ENCODE data around the gene COL6A5.

COL6A5 gene

DNA sequence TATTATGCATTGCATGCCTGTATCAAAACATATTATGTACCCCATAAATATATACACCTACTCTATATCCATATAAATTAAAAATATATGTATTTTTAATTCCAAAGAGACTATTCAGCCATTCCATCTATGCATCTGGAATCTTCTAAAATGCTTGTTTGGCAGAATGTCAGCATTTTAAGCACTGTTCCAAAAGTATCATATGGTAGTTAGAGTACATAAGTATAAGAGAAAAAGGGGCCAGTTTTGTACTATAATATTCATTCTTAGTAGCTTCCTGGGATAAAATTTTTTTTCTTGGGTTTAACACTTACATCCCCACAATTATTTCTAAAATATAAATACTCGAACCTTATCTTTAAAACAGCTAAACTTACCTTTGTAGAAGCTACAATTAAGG is 111.1 kb downstream of the COL6A5 start:
- Histone ChIP-seq H3K36me3 (ENCODE audit: insufficient read depth, low read length) (no peaks in the 10 kb centered on the region), H3K27me3 (ENCODE audit: insufficient read depth, low read length) (no peaks in the 10 kb centered on the region), H3K9ac (ENCODE audit: low read length) (no peak overlapping the region), H3K9me2 (ENCODE audit: low read depth, low read length) (no peaks in the 10 kb centered on the region), H3K27ac (ENCODE audit: low read depth, low read length, poor library complexity, severe bottlenecking) (no peak overlapping the region), H3K9me3 (ENCODE audit: low read length) (no peaks in the 10 kb centered on the region), H3K79me2 (ENCODE audit: insufficient read depth, low read length) (no peaks in the 10 kb centered on the region), H3K4me2 (ENCODE audit: low read length) (no peak overlapping the region), H3F3A (ENCODE audit: insufficient read depth, low read length) (no peaks in the 10 kb centered on the region), H3K4me3 (ENCODE audit: low read depth, low read length, poor library complexity, severe bottlenecking) (no peak overlapping the region), H4K20me1 (ENCODE audit: insufficient read depth, low read length) (no peaks in the 10 kb centered on the region), H2AFZ (ENCODE audit: low read length) (no peak overlapping the region), H3K4me1 (ENCODE audit: insufficient read depth, low read length, severe bottlenecking) (no peaks in the 10 kb centered on the region)
- TF ChIP-seq EZH2 (IDR thresholded peaks at IDR 0.05; ENCODE audit: borderline replicate concordance, low read length): no peak
- TF ChIP-seq, protein P1, sequence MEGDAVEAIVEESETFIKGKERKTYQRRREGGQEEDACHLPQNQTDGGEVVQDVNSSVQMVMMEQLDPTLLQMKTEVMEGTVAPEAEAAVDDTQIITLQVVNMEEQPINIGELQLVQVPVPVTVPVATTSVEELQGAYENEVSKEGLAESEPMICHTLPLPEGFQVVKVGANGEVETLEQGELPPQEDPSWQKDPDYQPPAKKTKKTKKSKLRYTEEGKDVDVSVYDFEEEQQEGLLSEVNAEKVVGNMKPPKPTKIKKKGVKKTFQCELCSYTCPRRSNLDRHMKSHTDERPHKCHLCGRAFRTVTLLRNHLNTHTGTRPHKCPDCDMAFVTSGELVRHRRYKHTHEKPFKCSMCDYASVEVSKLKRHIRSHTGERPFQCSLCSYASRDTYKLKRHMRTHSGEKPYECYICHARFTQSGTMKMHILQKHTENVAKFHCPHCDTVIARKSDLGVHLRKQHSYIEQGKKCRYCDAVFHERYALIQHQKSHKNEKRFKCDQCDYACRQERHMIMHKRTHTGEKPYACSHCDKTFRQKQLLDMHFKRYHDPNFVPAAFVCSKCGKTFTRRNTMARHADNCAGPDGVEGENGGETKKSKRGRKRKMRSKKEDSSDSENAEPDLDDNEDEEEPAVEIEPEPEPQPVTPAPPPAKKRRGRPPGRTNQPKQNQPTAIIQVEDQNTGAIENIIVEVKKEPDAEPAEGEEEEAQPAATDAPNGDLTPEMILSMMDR (IDR thresholded peaks at IDR 0.05; ENCODE audit: low read length): no peak

DNA sequence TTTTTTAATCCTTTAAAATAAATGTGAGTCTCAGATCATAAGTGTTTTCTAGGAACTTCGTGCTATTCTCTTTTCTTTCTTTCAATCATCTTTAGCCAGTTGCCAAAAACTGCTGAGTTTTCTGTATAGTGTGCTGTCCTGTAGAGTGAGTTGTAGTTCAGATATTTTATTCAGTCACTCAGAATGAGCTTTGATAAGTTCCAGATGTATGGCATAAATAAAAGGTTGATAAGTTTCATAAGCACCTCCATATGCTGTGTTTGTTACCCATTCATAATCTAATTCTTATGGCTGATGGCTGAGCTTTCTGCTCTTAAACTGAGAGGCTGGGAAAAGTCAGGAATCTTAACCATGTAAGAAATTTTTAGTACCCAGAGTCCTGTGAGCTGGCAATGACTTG is 112.2 kb downstream of the COL6A5 start:
- no peaks in the 10 kb centered on the region for H3K9me2 ChIP-seq (ENCODE audit: low read depth, low read length)
- no peak overlapping the region for H3K4me3 ChIP-seq (ENCODE audit: low read depth, low read length, poor library complexity, severe bottlenecking)
- no peak overlapping the region for H3K9ac ChIP-seq (ENCODE audit: low read length)
- H4K20me1 ChIP-seq (ENCODE audit: insufficient read depth, low read length): no peaks in the 10 kb centered on the region
- no peaks in the 10 kb centered on the region for H3K9me3 ChIP-seq (ENCODE audit: low read length)
- no peaks in the 10 kb centered on the region for H3K79me2 ChIP-seq (ENCODE audit: insufficient read depth, low read length)
- H3K36me3 ChIP-seq (ENCODE audit: insufficient read depth, low read length): no peaks in the 10 kb centered on the region
- H3K4me1 ChIP-seq (ENCODE audit: insufficient read depth, low read length, severe bottlenecking): no peaks in the 10 kb centered on the region
- TF ChIP-seq, protein P1 (IDR thresholded peaks at IDR 0.05; ENCODE audit: low read length): no peak
- no peak for TF ChIP-seq EZH2 (IDR thresholded peaks at IDR 0.05; ENCODE audit: borderline replicate concordance, low read length)
- H3K4me2 ChIP-seq (ENCODE audit: low read length): no peak overlapping the region
- no peak overlapping the region for H3K27ac ChIP-seq (ENCODE audit: low read depth, low read length, poor library complexity, severe bottlenecking)
- H2AFZ ChIP-seq (ENCODE audit: low read length): no peak overlapping the region
- no peaks in the 10 kb centered on the region for H3F3A ChIP-seq (ENCODE audit: insufficient read depth, low read length)
- no peaks in the 10 kb centered on the region for H3K27me3 ChIP-seq (ENCODE audit: insufficient read depth, low read length)

DNA sequence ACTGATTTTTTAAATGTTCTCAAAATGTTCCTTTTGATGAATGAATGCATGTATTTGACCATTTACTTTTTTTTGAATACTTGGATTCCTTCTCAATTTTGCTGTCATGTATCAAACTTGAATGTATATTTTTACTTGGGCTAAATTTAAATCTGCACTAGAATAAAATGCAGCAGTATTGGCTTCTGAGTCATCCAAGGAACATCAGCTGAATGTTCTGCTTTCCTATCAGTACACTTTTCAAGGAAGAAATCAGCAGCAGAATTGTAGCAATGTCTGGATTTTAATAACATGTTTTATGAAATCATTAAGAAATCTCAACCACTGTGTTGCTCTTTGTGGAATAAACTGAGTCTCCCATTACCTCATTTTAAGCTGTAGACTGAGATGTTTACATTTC is 114.5 kb downstream of the COL6A5 start:
- no peaks in the 10 kb centered on the region for H3K36me3 ChIP-seq (ENCODE audit: insufficient read depth, low read length)
- TF ChIP-seq, protein P1 (IDR thresholded peaks at IDR 0.05; ENCODE audit: low read length): no peak
- TF ChIP-seq EZH2 (IDR thresholded peaks at IDR 0.05; ENCODE audit: borderline replicate concordance, low read length): no peak

More for the DNA sequence above, 114.5 kb downstream of the COL6A5 start:
- H3F3A ChIP-seq (ENCODE audit: insufficient read depth, low read length): no peaks in the 10 kb centered on the region
- H4K20me1 ChIP-seq (ENCODE audit: insufficient read depth, low read length): no peaks in the 10 kb centered on the region
- no peak overlapping the region for H3K27ac ChIP-seq (ENCODE audit: low read depth, low read length, poor library complexity, severe bottlenecking)
- no peak overlapping the region for H3K9ac ChIP-seq (ENCODE audit: low read length)
- H3K4me2 ChIP-seq (ENCODE audit: low read length): no peak overlapping the region
- no peaks in the 10 kb centered on the region for H3K4me1 ChIP-seq (ENCODE audit: insufficient read depth, low read length, severe bottlenecking)
- no peaks in the 10 kb centered on the region for H3K9me3 ChIP-seq (ENCODE audit: low read length)
- H3K9me2 ChIP-seq (ENCODE audit: low read depth, low read length): no peaks in the 10 kb centered on the region
- no peak overlapping the region for H3K4me3 ChIP-seq (ENCODE audit: low read depth, low read length, poor library complexity, severe bottlenecking)
- no peak overlapping the region for H2AFZ ChIP-seq (ENCODE audit: low read length)
- H3K27me3 ChIP-seq (ENCODE audit: insufficient read depth, low read length): no peaks in the 10 kb centered on the region
- no peaks in the 10 kb centered on the region for H3K79me2 ChIP-seq (ENCODE audit: insufficient read depth, low read length)

Data from OCI-LY1 (cell line).